Stomach smooth muscle (tissue), 2 donors: ENCODE results near the gene C9orf43.
"Not testable (repeated sequence)": the region's sequence is repeated elsewhere in the genome, so short reads cannot be mapped to it uniquely, and the experiment has no call there.

Experiments
- H3K27ac ChIP-seq: one replicate; pipeline ENCODE4 v1.7.0; 2013; ENCODE audit warnings: mild to moderate bottlenecking, low read length, inconsistent platforms
- H3K27me3 ChIP-seq, 2 donors: one replicate each; pipeline ENCODE4 v1.7.0; 2013; ENCODE audit warnings: low read length in 2 of 2; ENCODE audit not compliant: insufficient read depth in 2 of 2, control insufficient read depth in 1 of 2
- H3K36me3 ChIP-seq, 2 donors: one replicate each; pipeline ENCODE4 v1.7.0; 2013; ENCODE audit warnings: low read length in 2 of 2; ENCODE audit not compliant: control insufficient read depth in 2 of 2, insufficient read depth in 2 of 2
- H3K4me1 ChIP-seq: one replicate; pipeline ENCODE4 v1.7.0; 2013; ENCODE audit warnings: low read length; ENCODE audit not compliant: control insufficient read depth, insufficient read depth
- H3K4me3 ChIP-seq, 2 donors: one replicate each; pipeline ENCODE4 v1.7.0; 2013; ENCODE audit warnings: low read length in 2 of 2
- H3K9ac ChIP-seq, 2 donors: one replicate each; pipeline ENCODE4 v1.7.0; 2013; ENCODE audit warnings: low read length in 2 of 2, mild to moderate bottlenecking in 1 of 2
- H3K9me3 ChIP-seq, 2 donors: one replicate each; pipeline ENCODE4 v1.7.0; 2013; ENCODE audit warnings: low read length in 2 of 2; ENCODE audit not compliant: control insufficient read depth in 2 of 2
- donor health status: healthy.
- donor health status: Pancreatic carcinoma.

C9orf43 gene

DNA sequence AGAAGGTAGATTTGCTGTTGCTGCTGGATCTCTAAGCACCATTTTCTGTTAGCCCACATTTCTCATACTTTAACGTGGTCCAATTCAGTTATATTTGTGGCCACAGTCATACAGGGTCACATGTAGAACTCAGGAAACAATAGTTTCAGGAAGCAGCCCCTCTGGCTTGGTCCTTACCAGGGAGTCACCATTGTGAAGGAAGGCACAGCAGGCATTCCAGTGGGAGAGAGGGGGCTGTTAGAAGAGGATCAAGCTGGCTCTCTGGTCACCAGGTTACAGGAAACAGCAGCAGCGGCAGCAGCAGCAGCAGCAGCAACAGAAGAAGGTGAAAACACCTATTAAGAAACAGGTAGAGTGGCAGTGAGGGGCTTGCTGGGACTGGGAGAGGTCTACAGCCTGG, 14.5 kb downstream of the C9orf43 start:
- no peaks in the 10 kb centered on the region for H3K36me3 ChIP-seq
- no peak overlapping the region for H3K9ac ChIP-seq
- H3K27ac ChIP-seq: no peak overlapping the region
- no peaks in the 10 kb centered on the region for H3K9me3 ChIP-seq
- H3K27me3 ChIP-seq: peaks cover 2 to 6% of the 10 kb centered on the region in 2 donors
- no peaks in the 10 kb centered on the region for H3K4me1 ChIP-seq
- no peak overlapping the region for H3K4me3 ChIP-seq

DNA sequence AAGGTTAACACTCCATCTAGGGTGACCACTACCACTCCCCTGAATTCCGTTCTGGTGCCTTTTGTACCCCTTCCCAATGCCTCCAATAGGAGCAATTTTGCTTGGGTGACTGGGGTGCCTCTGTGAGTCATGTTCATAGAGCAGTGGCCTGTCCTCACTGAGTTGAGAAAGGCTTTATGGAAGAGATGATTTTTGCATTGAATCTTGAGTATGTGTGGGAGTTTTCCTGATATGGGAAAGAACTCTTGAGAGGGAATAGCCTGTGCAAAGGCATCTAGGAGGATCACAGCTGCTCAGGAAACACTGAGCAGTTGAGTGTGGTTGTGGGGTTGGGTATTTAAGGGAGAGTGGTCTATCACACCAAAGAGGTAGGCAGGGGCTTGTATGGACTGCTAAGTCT, 16.2 kb downstream of the C9orf43 start:
- Histone ChIP-seq H3K9me3 (no peaks in the 10 kb centered on the region), H3K27ac (no peak overlapping the region), H3K9ac (no peak overlapping the region), H3K36me3 (no peaks in the 10 kb centered on the region), H3K4me3 (no peak overlapping the region), H3K4me1 (no peaks in the 10 kb centered on the region), H3K27me3 (peaks cover 2 to 6% of the 10 kb centered on the region in 2 donors)

DNA sequence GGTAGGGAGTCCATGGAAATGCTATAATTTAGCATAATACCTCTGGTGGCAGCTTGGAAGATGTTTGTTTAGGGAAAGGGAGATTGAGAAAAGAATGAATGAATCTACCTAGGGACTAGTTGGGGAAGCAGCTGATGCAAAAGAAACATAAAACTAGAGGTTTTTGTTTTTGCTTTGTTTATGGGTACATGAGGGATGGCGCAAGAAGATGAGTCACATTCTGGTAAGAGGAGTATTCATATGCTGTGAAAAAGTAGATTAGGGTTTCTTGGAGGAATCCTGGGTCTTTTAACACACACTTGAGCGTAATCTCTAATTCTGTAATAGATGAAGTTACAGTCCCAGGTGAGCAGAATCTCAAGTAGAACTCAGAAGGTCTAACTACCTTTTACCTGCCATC, 17.1 kb downstream of the C9orf43 start:
- Histone ChIP-seq H3K27me3 (peaks cover 2 to 6% of the 10 kb centered on the region in 2 donors), H3K9me3 (no peaks in the 10 kb centered on the region), H3K36me3 (no peaks in the 10 kb centered on the region), H3K4me3 (no peak overlapping the region), H3K4me1 (no peaks in the 10 kb centered on the region), H3K27ac (no peak overlapping the region), H3K9ac (no peak overlapping the region)

DNA sequence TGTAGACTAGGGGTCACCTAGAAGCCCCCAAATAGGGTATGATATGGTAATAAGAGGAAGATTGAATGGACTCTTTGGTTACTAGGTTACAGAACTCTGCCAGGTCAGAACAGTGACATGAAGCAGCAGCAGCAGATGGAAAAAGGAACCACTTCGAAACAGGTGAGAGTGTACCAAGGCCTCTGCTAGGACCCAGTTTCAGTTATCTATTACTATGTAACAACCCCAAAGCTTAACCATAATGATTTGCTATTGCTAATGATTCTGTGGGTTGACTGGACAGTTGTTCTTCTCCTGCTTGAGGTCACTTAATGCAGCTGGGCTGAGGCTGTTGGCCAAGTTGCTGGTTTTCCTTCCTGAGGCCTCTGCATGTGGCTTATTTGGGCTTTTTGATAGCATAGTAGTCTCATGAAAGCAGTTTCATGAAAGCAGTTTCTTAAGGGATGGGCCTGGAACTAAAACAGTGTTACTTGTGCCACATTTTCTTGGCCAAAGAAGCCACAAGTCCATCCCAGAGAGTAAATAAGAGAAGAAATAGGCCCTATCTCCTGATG, 17.6 kb downstream of the C9orf43 start:
- H3K27me3 ChIP-seq: peaks cover 2 to 6% of the 10 kb centered on the region in 2 donors
- no peaks in the 10 kb centered on the region for H3K4me1 ChIP-seq
- H3K9me3 ChIP-seq: no peaks in the 10 kb centered on the region
- H3K9ac ChIP-seq: no peak overlapping the region
- H3K36me3 ChIP-seq: no peaks in the 10 kb centered on the region
- H3K4me3 ChIP-seq: no peak overlapping the region
- H3K27ac ChIP-seq: no peak overlapping the region

DNA sequence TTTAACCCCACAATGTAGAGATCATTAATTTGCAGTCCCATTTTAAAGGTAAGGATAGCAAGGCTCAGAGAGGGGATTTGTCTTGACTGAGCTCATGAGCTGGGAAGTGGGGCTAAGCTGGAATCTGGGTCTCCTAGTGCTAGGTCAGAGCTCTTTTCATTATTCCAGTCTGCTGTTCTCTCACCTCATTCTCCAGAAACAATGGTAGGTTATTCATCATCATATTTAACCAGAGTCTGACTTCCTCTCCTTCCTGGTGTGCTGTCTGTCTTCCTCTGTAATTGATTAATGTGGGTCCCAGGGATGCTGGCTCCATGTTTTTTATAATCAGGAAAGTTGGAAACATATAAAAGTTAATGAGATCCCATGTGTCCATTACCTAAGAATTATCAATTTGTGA, 20.6 kb downstream of the C9orf43 start:
- Histone ChIP-seq H3K4me3 (no peak overlapping the region), H3K4me1 (no peaks in the 10 kb centered on the region), H3K9me3 (no peaks in the 10 kb centered on the region), H3K27me3 (no peaks in the 10 kb centered on the region), H3K36me3 (no peaks in the 10 kb centered on the region), H3K9ac (no peak overlapping the region), H3K27ac (no peak overlapping the region)

DNA sequence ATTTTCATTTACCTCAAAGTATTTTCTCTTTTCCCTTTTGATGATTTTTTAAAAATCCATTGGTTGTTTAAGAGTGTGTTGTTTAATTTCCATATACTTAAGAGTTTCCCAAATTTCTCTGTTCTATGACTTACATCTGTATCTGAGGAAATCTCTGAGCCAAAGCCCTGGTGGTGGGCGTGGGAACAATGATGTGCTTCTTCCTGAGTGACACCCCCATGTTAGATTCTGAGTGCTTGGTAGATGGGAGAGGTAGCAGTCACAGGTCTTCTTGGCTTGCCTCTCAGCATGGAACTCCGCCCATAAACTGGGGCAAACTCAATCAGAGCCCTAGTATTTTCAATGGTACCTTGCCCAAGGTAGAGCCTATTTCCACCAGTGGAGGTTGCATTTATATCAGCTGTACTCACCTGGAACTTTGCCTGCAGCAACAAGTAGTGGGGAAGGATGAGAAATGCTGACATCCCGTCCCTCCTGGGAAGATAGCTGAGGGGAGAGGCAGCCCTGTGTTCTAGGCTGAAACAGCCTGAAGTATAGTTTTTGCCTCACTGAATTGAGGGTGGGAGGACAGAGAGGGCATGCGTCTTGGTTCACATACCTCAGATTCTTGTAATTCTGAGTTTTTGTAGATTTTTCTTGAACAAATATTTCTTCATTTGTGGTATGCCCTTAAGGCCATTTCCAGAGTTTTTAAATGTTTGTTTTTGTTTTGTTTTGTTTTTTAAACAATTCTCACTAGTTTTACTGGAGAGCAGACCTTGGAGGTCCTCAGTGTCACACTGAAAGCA, 26.4 kb downstream of the C9orf43 start:
- Histone ChIP-seq H3K27me3 (no peaks in the 10 kb centered on the region), H3K9ac (no peak overlapping the region), H3K4me3 (no peak overlapping the region), H3K9me3 (no peaks in the 10 kb centered on the region), H3K36me3 (no peaks in the 10 kb centered on the region), H3K4me1 (no peaks in the 10 kb centered on the region), H3K27ac (no peak overlapping the region)

DNA sequence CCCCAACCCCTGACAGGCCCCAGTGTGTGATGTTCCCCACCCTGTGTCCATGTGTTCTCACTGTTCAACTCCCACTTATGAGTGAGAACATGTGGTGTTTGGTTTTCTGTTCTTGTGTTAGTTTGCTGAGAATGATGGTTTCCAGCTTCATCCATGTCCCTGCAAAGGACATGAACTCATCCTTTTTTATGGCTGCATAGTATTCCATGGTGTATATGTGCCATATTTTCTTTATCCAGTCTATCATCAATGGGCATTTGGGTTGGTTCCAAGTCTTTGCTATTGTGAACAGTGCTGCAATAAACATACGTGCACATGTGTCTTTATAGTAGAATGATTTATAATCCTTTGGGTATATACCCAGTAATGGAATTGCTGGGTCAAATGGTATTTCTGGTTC, 27.2 kb downstream of the C9orf43 start:
- not testable (repeated sequence) for H3K9me3 ChIP-seq, H3K4me1 ChIP-seq, H3K36me3 ChIP-seq, H3K4me3 ChIP-seq, H3K9ac ChIP-seq, H3K27ac ChIP-seq, H3K27me3 ChIP-seq

DNA sequence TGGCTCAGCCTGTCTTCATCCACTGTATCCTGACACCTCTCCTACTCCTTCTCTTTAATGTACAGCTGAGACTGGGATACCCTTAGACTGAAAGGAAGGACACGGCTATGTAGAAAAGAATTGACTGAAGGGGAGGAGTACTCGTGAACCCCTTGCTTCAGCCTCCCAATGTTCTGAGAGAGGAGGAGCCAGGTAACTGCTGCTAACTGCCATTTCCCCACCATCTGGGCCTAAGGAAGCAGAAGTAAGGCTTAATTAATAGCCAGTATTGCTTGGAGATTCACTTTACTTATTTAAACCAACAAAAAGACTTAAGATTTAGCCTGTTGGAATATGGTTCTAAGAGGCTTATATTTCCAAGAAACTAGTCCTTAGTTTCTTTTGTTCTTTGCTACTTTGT, 34.2 kb downstream of the C9orf43 start:
- Histone ChIP-seq H3K9me3 (no peaks in the 10 kb centered on the region), H3K9ac (no peak overlapping the region), H3K4me3 (no peak overlapping the region), H3K27me3 (no peaks in the 10 kb centered on the region), H3K36me3 (no peaks in the 10 kb centered on the region), H3K27ac (no peak overlapping the region), H3K4me1 (no peaks in the 10 kb centered on the region)

DNA sequence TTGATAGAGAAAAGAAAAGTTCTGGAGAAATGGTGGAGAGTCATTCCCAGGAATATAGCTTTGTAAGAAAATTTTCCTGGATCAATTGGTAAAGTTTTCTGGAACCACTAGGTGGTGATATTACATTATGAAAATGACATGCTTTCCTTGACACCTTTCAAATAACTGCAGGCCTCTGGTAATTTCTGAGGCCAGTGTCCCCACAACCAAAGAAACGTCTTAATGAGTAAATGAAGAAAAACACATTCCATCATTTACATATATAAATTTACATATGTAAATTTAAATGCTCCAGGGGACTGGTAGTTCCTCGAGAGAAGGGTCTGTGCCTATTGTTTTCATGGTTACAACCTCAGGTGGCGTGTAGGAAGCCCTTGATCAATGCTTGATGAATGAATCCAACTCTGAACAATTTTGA, 35.8 kb downstream of the C9orf43 start:
- no peak overlapping the region for H3K4me3 ChIP-seq
- no peak overlapping the region for H3K27ac ChIP-seq
- no peaks in the 10 kb centered on the region for H3K27me3 ChIP-seq
- H3K9ac ChIP-seq: no peak overlapping the region
- H3K36me3 ChIP-seq: no peaks in the 10 kb centered on the region
- H3K9me3 ChIP-seq: no peaks in the 10 kb centered on the region
- peaks cover 6% of the 10 kb centered on the region for H3K4me1 ChIP-seq

DNA sequence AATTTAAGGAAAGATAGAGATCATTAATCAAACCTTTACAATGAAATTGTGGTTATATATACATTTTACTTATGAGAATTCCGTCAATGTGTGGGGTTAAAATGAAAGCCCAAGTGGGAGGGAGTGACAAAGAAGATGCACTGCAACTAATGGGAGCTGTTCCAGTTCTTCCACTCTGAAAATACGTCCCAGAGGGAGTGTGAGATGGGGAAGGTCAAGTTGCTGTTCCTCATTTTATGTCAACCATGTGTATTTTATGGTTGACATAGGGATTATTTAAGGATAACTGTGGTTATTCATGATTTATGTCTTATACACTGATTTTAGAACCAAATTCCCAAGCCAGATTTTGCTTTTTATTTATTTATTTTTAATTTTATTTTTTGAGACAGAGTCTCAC, 38.8 kb downstream of the C9orf43 start:
- Histone ChIP-seq H3K9me3 (no peaks in the 10 kb centered on the region), H3K4me1 (peaks cover 8% of the 10 kb centered on the region), H3K36me3 (no peaks in the 10 kb centered on the region), H3K4me3 (no peak overlapping the region), H3K9ac (no peak overlapping the region), H3K27ac (no peak overlapping the region), H3K27me3 (no peaks in the 10 kb centered on the region)

DNA sequence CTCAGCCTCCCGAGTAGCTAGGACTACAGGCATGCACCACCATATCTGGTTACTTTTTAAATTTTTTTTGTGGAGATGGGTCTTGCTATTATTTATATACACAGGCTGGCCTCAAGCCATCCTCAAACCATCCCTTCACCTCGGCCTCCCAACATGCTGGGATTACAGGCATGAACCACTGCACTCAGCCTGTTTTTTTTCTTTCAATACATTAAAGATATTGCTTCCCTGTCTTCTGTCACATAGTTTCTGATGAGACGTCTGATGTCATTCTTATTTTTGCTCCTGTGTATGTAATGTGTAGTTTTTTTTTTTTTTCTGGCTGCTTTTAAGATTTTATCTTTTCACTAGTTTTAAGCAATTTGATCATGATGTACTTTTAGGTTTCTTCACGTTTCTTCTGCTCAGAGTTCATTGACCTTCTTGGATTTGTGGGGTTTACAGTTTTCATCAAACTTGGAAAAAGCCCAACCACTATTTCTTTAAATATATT, 41.6 kb downstream of the C9orf43 start:
- H3K9ac ChIP-seq: no peak overlapping the region
- no peaks in the 10 kb centered on the region for H3K27me3 ChIP-seq
- H3K27ac ChIP-seq: no peak overlapping the region
- no peaks in the 10 kb centered on the region for H3K9me3 ChIP-seq
- no peaks in the 10 kb centered on the region for H3K36me3 ChIP-seq
- no peak overlapping the region for H3K4me3 ChIP-seq
- peaks cover 24% of the 10 kb centered on the region for H3K4me1 ChIP-seq
